Endothelial cell of umbilical vein (primary cell): ENCODE data around the gene KLK3. TPM values are rescaled to one million over a fixed set of nuclear protein-coding genes. Genes with fewer than 3 reads are reported as not detected.

Source experiments
- BruUV-seq: library from RNA; stranded (reverse); fragments of 400-500 nt; replicated peaks from 2 replicates; lab custom pipeline; 2021; lab: Mats Ljungman, UMichigan
- CTCF ChIA-PET: fragments of 300-600, 350-600 bp; sonication (Branson Sonifier 250); formaldehyde crosslinking; loops from one replicate; lab custom pipeline; 2021; ENCODE audit warnings: antibody characterized with exemption, inconsistent platforms; lab: Charles Lee
- POLR2A ChIA-PET: fragments of 300-600, 350-600 bp; sonication (Branson Sonifier 250); formaldehyde crosslinking; loops from one replicate; lab custom pipeline; 2021; ENCODE audit warnings: antibody characterized with exemption, inconsistent platforms; lab: Charles Lee
- DNase-seq: peaks from one replicate; pipeline ENCODE4 v3.0.0-alpha.2; 2011; ENCODE audit warnings: low read depth, low spot score
- FAIRE-seq: peaks from 2 replicates; lab custom pipeline; 2011; peaks lifted over from hg19 to GRCh38; lab: Jason Lieb, UNC
- H2AFZ ChIP-seq: 2 replicates; pipeline ENCODE4 v1.6.0; 2012; ENCODE audit warnings: low read depth, low read length, control low read depth, inconsistent platforms
- H3K27ac ChIP-seq: 2 replicates; pipeline ENCODE4 v1.5.1; 2011; ENCODE audit warnings: low read depth, mild to moderate bottlenecking, control low read depth, low read length, moderate library complexity; ENCODE audit not compliant: insufficient read depth
- H3K27me3 ChIP-seq, 2 experiments: 2 replicates each; pipeline versions ENCODE4 v1.6.0 to v1.6.1; 2011; ENCODE audit warnings: low read length in 2 of 2, mixed read lengths in 1 of 2; ENCODE audit not compliant: control insufficient read depth in 2 of 2, insufficient read depth in 2 of 2
- H3K36me3 ChIP-seq, 2 experiments: 2 replicates in 1 of 2; 3 replicates in 1 of 2; pipeline ENCODE4 v1.5.1; 2011; ENCODE audit warnings: low read length in 2 of 2, mild to moderate bottlenecking in 1 of 2, moderate library complexity in 1 of 2; ENCODE audit not compliant: control insufficient read depth in 2 of 2, insufficient read depth in 2 of 2; ENCODE audit errors: extremely low read depth in 1 of 2
- H3K4me1 ChIP-seq: 3 replicates; pipeline ENCODE4 v1.5.1; 2011; ENCODE audit warnings: mild to moderate bottlenecking, low read length; ENCODE audit not compliant: control insufficient read depth, insufficient read depth; ENCODE audit errors: extremely low read depth
- H3K4me2 ChIP-seq: 2 replicates; pipeline ENCODE4 v1.6.1; 2011; ENCODE audit warnings: low read length, control low read depth, mixed read lengths; ENCODE audit not compliant: insufficient read depth
- H3K4me3 ChIP-seq, 3 experiments: fragments of 200-600 bp in 1 of 3; sonication (generic), shearing (Covaris generic) in 1 of 3; replicated peaks in 1 of 3; 2 replicates each; pipeline ENCODE4 v1.5.1; 2011 to 2016; ENCODE audit warnings: control low read depth in 3 of 3, low read length in 3 of 3, mild to moderate bottlenecking in 2 of 3, inconsistent platforms in 1 of 3, low read depth in 1 of 3, moderate library complexity in 1 of 3; ENCODE audit not compliant: insufficient read depth in 1 of 3
- H3K79me2 ChIP-seq: 2 replicates; pipeline ENCODE4 v1.6.0; 2012; ENCODE audit warnings: low read length, inconsistent platforms; ENCODE audit not compliant: control insufficient read depth, insufficient read depth
- H3K9ac ChIP-seq: replicated peaks from 2 replicates; pipeline ENCODE3; 2011; ENCODE audit warnings: low read length, control low read depth; ENCODE audit not compliant: insufficient read depth; ENCODE audit errors: extremely low read depth
- H3K9me1 ChIP-seq: replicated peaks from 3 replicates; pipeline ENCODE4 v1.6.0; 2011; ENCODE audit warnings: mild to moderate bottlenecking, low read length; ENCODE audit not compliant: control insufficient read depth, insufficient read depth; ENCODE audit errors: extremely low read depth
- H3K9me3 ChIP-seq: replicated peaks from 2 replicates; pipeline ENCODE4 v1.5.1; 2012; ENCODE audit warnings: low read length, inconsistent platforms; ENCODE audit not compliant: control insufficient read depth, insufficient read depth
- H4K20me1 ChIP-seq: replicated peaks from 2 replicates; pipeline ENCODE3; 2011; ENCODE audit warnings: mild to moderate bottlenecking, low read length; ENCODE audit not compliant: control insufficient read depth, insufficient read depth; ENCODE audit errors: extremely low read depth
- EZH2 ChIP-seq: IDR thresholded peaks from 2 replicates; pipeline ENCODE4 v1.6.1; 2012; ENCODE audit warnings: borderline replicate concordance, low read depth, mild to moderate bottlenecking, moderate library complexity, low read length, inconsistent platforms; ENCODE audit not compliant: severe bottlenecking
- FOS ChIP-seq: IDR thresholded peaks from 2 replicates; pipeline ENCODE4 v1.6.1; 2011; ENCODE audit warnings: mild to moderate bottlenecking, low read length, moderate library complexity, borderline replicate concordance; ENCODE audit not compliant: insufficient read depth
- GATA2 ChIP-seq: IDR thresholded peaks from 2 replicates; pipeline ENCODE4 v1.7.0; 2011; ENCODE audit warnings: low read depth, mild to moderate bottlenecking, moderate library complexity, mixed read lengths, low read length; ENCODE audit not compliant: insufficient read length, insufficient read depth
- JUN ChIP-seq: IDR thresholded peaks from 2 replicates; pipeline ENCODE4 v1.6.1; 2011; ENCODE audit warnings: borderline replicate concordance, low read depth; ENCODE audit not compliant: insufficient read length, insufficient read depth
- MYC ChIP-seq: IDR thresholded peaks from one replicate; pipeline ENCODE4 v1.6.1; 2011; ENCODE audit warnings: mild to moderate bottlenecking, low read depth, low read length
- POLR2A ChIP-seq: IDR thresholded peaks from 2 replicates; pipeline ENCODE4 v1.6.1; 2012; ENCODE audit warnings: low read depth, mild to moderate bottlenecking, control low read depth, low read length
- POLR2AphosphoS5 ChIP-seq: IDR thresholded peaks from 2 replicates; pipeline ENCODE4 v1.6.1; 2012; ENCODE audit warnings: low read depth, mild to moderate bottlenecking, control low read depth, low read length, moderate library complexity; ENCODE audit not compliant: insufficient read depth
- dilution Hi-C: fragments of 300-500 bp; cut with MboI; formaldehyde crosslinking; loops from one replicate; pipeline ENCODE4 v1.15.0; 2019; ENCODE audit warnings: low sequenced_read_pairs; ENCODE audit not compliant: extremely low pct_ligation_motif_present
- intact Hi-C: fragments of 100-400 bp; cut with micrococcal nuclease; formaldehyde crosslinking; loops from one replicate; pipeline ENCODE4 v1.10.0; 2022
- polyA plus RNA-seq, 4 experiments: library from polyadenylated mRNA; depleted of rRNA in 3 of 4; stranded (reverse) in 3 of 4; unstranded in 1 of 4; fragments of >200 nt; gene quantifications; 2 replicates each; pipeline versions ENCODE4 v1.2.1 to v1.2.3, GENCODE V29; 2011 to 2012; ENCODE audit warnings: missing spikeins in 1 of 4
- total RNA-seq: library from RNA; stranded (reverse); gene quantifications from 2 replicates; pipeline ENCODE4 v1.2.3, GENCODE V29; 2021
- TF ChIP-seq, protein P1 (sequence below): IDR thresholded peaks from 2 replicates; pipeline ENCODE4 v1.6.1; 2011; ENCODE audit not compliant: insufficient read depth, insufficient read length
- TF ChIP-seq, protein P2 (sequence below), 2 donors: IDR thresholded peaks; 1 replicate in 1 of 2; 2 replicates in 1 of 2; pipeline ENCODE4 v1.5.1; 2011; ENCODE audit warnings: low read length in 2 of 2, mild to moderate bottlenecking in 2 of 2, moderate library complexity in 2 of 2, control low read depth in 1 of 2, inconsistent platforms in 1 of 2, low read depth in 1 of 2; ENCODE audit not compliant: insufficient read depth in 1 of 2; ENCODE audit errors: extremely low read depth in 1 of 2

KLK3 gene
- total and polyA plus RNA-seq, 2 donors (not counting 3 experiments of a cell fraction or from before 2014, with no cell fraction given): not detected

DNA sequence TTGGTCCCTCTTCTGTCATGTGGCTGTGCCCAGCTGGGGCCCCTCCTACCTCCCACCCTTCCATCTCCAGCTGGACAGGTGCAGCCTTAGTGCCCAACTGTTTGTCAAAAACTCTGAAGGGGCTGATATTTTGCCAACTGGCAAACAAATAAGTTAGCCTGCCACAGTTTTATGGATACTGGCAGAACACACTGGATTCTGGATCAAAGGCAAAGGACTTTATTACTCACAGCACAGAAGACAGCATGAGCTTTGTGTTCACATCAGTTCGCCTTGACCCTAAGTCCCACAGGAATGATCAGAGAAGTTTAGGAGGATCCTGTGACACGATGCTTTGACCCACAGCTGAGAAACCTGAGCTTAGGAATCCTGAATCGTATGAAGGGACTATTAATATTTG lies 34.9 kb downstream of the KLK3 start:
- H3K79me2 ChIP-seq: no peaks in the 10 kb centered on the region
- no peaks in the 10 kb centered on the region for H3K36me3 ChIP-seq
- H3K4me3 ChIP-seq: no peak overlapping the region
- BruUV-seq: no TSS peak
- dilution Hi-C loops (no loop called here), intact Hi-C loops (no loop called here)
- H3K9ac ChIP-seq: no peak overlapping the region
- ChIA-PET POLR2A (no interaction called here), CTCF (no interaction called here)
- no peak overlapping the region for H3K27ac ChIP-seq
- no peaks in the 10 kb centered on the region for H3K9me1 ChIP-seq
- H3K27me3 ChIP-seq: no peaks in the 10 kb centered on the region
- H3K4me2 ChIP-seq: no peak overlapping the region
- H4K20me1 ChIP-seq: no peaks in the 10 kb centered on the region
- no peaks in the 10 kb centered on the region for H3K4me1 ChIP-seq
- FAIRE-seq (no peak), DNase-seq (no peak)
- no peak overlapping the region for H2AFZ ChIP-seq
- TF ChIP-seq MYC (no peak), GATA2 (no peak)
- H3K9me3 ChIP-seq: no peaks in the 10 kb centered on the region

DNA sequence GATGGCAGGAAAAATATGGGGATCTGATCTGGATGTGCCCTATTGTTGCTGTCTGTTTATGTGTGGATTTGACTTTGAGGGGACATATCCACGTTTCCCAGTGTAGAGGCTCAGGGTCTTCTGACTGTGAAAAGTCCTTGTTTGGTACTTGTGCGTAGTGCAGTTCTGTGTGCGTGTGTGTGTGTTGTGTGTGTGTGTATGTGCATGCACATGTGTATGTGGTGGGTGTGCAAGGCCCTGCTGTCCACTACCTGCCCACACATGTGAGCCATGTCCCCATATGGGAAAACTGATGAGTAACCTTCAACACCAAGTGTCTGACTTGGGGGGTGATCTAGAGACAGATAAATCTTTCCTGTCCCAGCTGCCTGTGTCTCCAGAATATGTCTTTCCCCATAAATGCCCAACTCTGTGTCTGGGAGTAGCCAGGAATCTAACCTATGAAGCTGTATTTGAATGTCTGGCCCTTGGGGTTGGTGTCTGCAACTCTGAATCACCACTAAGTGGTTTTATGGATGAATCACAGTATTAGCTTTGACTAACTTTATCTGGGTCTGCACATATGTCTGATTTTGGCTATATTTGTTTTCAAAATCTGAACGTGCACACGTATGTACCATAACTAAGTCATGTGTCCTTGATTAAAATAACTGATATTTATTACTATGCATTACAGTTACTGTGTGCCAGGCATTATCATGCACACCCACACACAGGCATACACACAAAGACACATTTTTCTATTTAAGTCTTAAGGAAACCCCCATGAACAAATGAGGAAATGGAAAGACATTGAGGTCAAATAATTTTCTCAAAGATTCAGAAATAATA lies 35.9 kb downstream of the KLK3 start:
- no TSS peak for BruUV-seq
- H3K36me3 ChIP-seq: no peaks in the 10 kb centered on the region
- DNase-seq (no peak), FAIRE-seq (no peak)
- H3K27me3 ChIP-seq: no peaks in the 10 kb centered on the region
- no peaks in the 10 kb centered on the region for H3K4me1 ChIP-seq
- H3K79me2 ChIP-seq: no peaks in the 10 kb centered on the region
- no peaks in the 10 kb centered on the region for H3K9me3 ChIP-seq
- TF ChIP-seq FOS (no peak), GATA2 (no peak), POLR2AphosphoS5 (no peak), EZH2 (no peak), JUN (no peak), POLR2A (no peak), MYC (no peak)
- TF ChIP-seq, protein P1, sequence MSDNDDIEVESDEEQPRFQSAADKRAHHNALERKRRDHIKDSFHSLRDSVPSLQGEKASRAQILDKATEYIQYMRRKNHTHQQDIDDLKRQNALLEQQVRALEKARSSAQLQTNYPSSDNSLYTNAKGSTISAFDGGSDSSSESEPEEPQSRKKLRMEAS: no peak
- TF ChIP-seq, protein P2, sequence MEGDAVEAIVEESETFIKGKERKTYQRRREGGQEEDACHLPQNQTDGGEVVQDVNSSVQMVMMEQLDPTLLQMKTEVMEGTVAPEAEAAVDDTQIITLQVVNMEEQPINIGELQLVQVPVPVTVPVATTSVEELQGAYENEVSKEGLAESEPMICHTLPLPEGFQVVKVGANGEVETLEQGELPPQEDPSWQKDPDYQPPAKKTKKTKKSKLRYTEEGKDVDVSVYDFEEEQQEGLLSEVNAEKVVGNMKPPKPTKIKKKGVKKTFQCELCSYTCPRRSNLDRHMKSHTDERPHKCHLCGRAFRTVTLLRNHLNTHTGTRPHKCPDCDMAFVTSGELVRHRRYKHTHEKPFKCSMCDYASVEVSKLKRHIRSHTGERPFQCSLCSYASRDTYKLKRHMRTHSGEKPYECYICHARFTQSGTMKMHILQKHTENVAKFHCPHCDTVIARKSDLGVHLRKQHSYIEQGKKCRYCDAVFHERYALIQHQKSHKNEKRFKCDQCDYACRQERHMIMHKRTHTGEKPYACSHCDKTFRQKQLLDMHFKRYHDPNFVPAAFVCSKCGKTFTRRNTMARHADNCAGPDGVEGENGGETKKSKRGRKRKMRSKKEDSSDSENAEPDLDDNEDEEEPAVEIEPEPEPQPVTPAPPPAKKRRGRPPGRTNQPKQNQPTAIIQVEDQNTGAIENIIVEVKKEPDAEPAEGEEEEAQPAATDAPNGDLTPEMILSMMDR (IDR thresholded peaks at IDR 0.05; ENCODE audit: extremely low read depth in 1 of 2, insufficient read depth in 1 of 2, low read depth in 1 of 2, low read length in 2 of 2): no peak
- intact Hi-C loops: no loop called here
- H3K27ac ChIP-seq: no peak overlapping the region
- CTCF ChIA-PET: no interaction called here
- dilution Hi-C loops: no loop called here
- H3K4me2 ChIP-seq: no peak overlapping the region
- no peaks in the 10 kb centered on the region for H4K20me1 ChIP-seq
- H2AFZ ChIP-seq: no peak overlapping the region
- POLR2A ChIA-PET: no interaction called here
- no peak overlapping the region for H3K9ac ChIP-seq
- no peaks in the 10 kb centered on the region for H3K9me1 ChIP-seq
- no peak overlapping the region for H3K4me3 ChIP-seq
